Measurements from ENCODE around the gene ZMIZ1.

The ZMIZ1 gene

GRCh38 chr10:79244068-79244442 is 175.3 kb downstream of the ZMIZ1 start:
- peaks cover 49% of the 10 kb centered on the region; the same call in 1 of the 2 replicates for H3K79me2 ChIP-seq (ENCODE audit: insufficient read depth, low read length)
- peaks cover 19% of the 10 kb centered on the region for H4K20me1 ChIP-seq (ENCODE audit: insufficient read depth, low read length, poor library complexity, severe bottlenecking)
- H3K9me2 ChIP-seq (replicated peaks; ENCODE audit: low read depth, low read length), result no peaks in the 10 kb centered on the region
- no peaks in the 10 kb centered on the region for H3K27me3 ChIP-seq (ENCODE audit: insufficient read depth, low read length, poor library complexity, severe bottlenecking)
- peaks cover 3% of the 10 kb centered on the region for H3K4me1 ChIP-seq (ENCODE audit: insufficient read depth, low read length, poor library complexity, severe bottlenecking)
- H3K36me3 ChIP-seq (ENCODE audit: insufficient read depth, low read length), result peaks cover 38% of the 10 kb centered on the region; the same call in 1 of the 2 replicates
- no peaks in the 10 kb centered on the region for H3K9me3 ChIP-seq (ENCODE audit: insufficient read depth, low read depth, low read length)
- H3F3A ChIP-seq (ENCODE audit: low read depth), result no peaks in the 10 kb centered on the region
- H3K4me2 ChIP-seq (ENCODE audit: low read depth, low read length, poor library complexity, severe bottlenecking), result no peak overlapping the region
- TF ChIP-seq EZH2phosphoT487 (IDR thresholded peaks at IDR 0.05; ENCODE audit: borderline replicate concordance), result no peak
- TF ChIP-seq CTCF (conservative IDR thresholded peaks at IDR 0.05; ENCODE audit: low read length), result no peak
- no peak overlapping the region for H3K9ac ChIP-seq (ENCODE audit: low read depth, low read length, poor library complexity, severe bottlenecking)
- no peak overlapping the region for H3K4me3 ChIP-seq (ENCODE audit: low read length, poor library complexity, severe bottlenecking)
- no peak overlapping the region for H2AFZ ChIP-seq (ENCODE audit: low read length)

- Histone ChIP-seq H3K79me2 (ENCODE audit: insufficient read depth, low read length) (peaks cover 47% of the 10 kb centered on the region; the same call in 1 of the 2 replicates), H3K27me3 (ENCODE audit: insufficient read depth, low read length, poor library complexity, severe bottlenecking) (no peaks in the 10 kb centered on the region), H3K4me3 (ENCODE audit: low read length, poor library complexity, severe bottlenecking) (no peak overlapping the region), H3K9me3 (ENCODE audit: insufficient read depth, low read depth, low read length) (no peaks in the 10 kb centered on the region), H3K4me2 (ENCODE audit: low read depth, low read length, poor library complexity, severe bottlenecking) (no peak overlapping the region), H3K36me3 (ENCODE audit: insufficient read depth, low read length) (peaks cover 33% of the 10 kb centered on the region; the same call in 1 of the 2 replicates), H2AFZ (ENCODE audit: low read length) (no peak overlapping the region), H4K20me1 (ENCODE audit: insufficient read depth, low read length, poor library complexity, severe bottlenecking) (peaks cover 26% of the 10 kb centered on the region), H3F3A (ENCODE audit: low read depth) (no peaks in the 10 kb centered on the region), H3K4me1 (ENCODE audit: insufficient read depth, low read length, poor library complexity, severe bottlenecking) (peaks cover 3% of the 10 kb centered on the region), H3K9me2 (replicated peaks; ENCODE audit: low read depth, low read length) (no peaks in the 10 kb centered on the region), H3K9ac (ENCODE audit: low read depth, low read length, poor library complexity, severe bottlenecking) (no peak overlapping the region)
- no peak for TF ChIP-seq EZH2phosphoT487 (IDR thresholded peaks at IDR 0.05; ENCODE audit: borderline replicate concordance)
Measured at GRCh38 chr10:79244841-79245504, 176.2 kb downstream of the ZMIZ1 start.

GRCh38 chr10:79245539-79246208 is 176.9 kb downstream of the ZMIZ1 start:
- H3K9ac ChIP-seq (ENCODE audit: low read depth, low read length, poor library complexity, severe bottlenecking), result no peak overlapping the region
- peaks cover 32% of the 10 kb centered on the region for H4K20me1 ChIP-seq (ENCODE audit: insufficient read depth, low read length, poor library complexity, severe bottlenecking)
- H3K36me3 ChIP-seq (ENCODE audit: insufficient read depth, low read length), result peaks cover 33% of the 10 kb centered on the region; the same call in 1 of the 2 replicates
- H2AFZ ChIP-seq (ENCODE audit: low read length), result no peak overlapping the region
- H3F3A ChIP-seq (ENCODE audit: low read depth), result no peaks in the 10 kb centered on the region
- no peak overlapping the region for H3K4me2 ChIP-seq (ENCODE audit: low read depth, low read length, poor library complexity, severe bottlenecking)
- no peaks in the 10 kb centered on the region for H3K9me3 ChIP-seq (ENCODE audit: insufficient read depth, low read depth, low read length)
- peaks cover 54% of the 10 kb centered on the region for H3K79me2 ChIP-seq (ENCODE audit: insufficient read depth, low read length)
- no peaks in the 10 kb centered on the region for H3K9me2 ChIP-seq (replicated peaks; ENCODE audit: low read depth, low read length)
- TF ChIP-seq CTCF (conservative IDR thresholded peaks at IDR 0.05; ENCODE audit: low read length) (no peak), EZH2phosphoT487 (IDR thresholded peaks at IDR 0.05; ENCODE audit: borderline replicate concordance) (no peak)
- H3K4me1 ChIP-seq (ENCODE audit: insufficient read depth, low read length, poor library complexity, severe bottlenecking), result peaks cover 3% of the 10 kb centered on the region
- no peak overlapping the region for H3K4me3 ChIP-seq (ENCODE audit: low read length, poor library complexity, severe bottlenecking)
- no peaks in the 10 kb centered on the region for H3K27me3 ChIP-seq (ENCODE audit: insufficient read depth, low read length, poor library complexity, severe bottlenecking)

Data from Loucy (cell line).